ENCODE data around the gene RNF225. TPM values are rescaled to one million over a fixed set of nuclear protein-coding genes. Genes with fewer than 3 reads are reported as not detected.
A peak's percentile ranks its signal among the peaks of the same experiment; 100 is the strongest.

The RNF225 gene
- total and polyA plus RNA-seq, 2 of the 13 experiments (the other 11 are each of a cell fraction or from before 2014, with no cell fraction given): not detected

GRCh38 chr19:58408152-58409009 lies 12.9 kb downstream of the RNF225 start, which contains the start of gene ZNF584 (continued):
- TF ChIP-seq ZNF841 (CRISPR knock-in tag; IDR thresholded peaks at IDR 0.05; ENCODE audit: borderline replicate concordance) (no peak), ZNF572 (CRISPR knock-in tag; IDR thresholded peaks at IDR 0.05) (peak; percentile 79), ARNTL (CRISPR knock-in tag; IDR thresholded peaks at IDR 0.05) (peak; percentile 65; the same call in 1 of the 2 replicates), PCBP2 (optimal IDR thresholded peaks at IDR 0.05; ENCODE audit: low read depth, low read length, poor library complexity, severe bottlenecking) (no peak), KAT2B (IDR thresholded peaks at IDR 0.05; ENCODE audit: borderline replicate concordance, low read depth, low read length) (no peak), ZNF782 (CRISPR knock-in tag; IDR thresholded peaks at IDR 0.05; ENCODE audit: borderline replicate concordance) (peak; percentile 85; the same call in 1 of the 2 replicates), PAXIP1 (CRISPR knock-in tag; conservative IDR thresholded peaks at IDR 0.05) (no peak; the same call in 1 of the 2 replicates), TFDP1 (CRISPR knock-in tag; IDR thresholded peaks at IDR 0.05; ENCODE audit: borderline replicate concordance) (no peak; the same call in 1 of the 2 replicates), ZNF564 (CRISPR knock-in tag; IDR thresholded peaks at IDR 0.05) (0 out of 2 replicates have a peak, but pooled peaks have one; percentile 54), ZNF770 (CRISPR knock-in tag; IDR thresholded peaks at IDR 0.05) (peak; percentile 21; the same call in 1 of the 2 replicates), ZSCAN30 (CRISPR knock-in tag; IDR thresholded peaks at IDR 0.05) (no peak), ZBTB43 (CRISPR knock-in tag; conservative IDR thresholded peaks at IDR 0.05) (no peak), TEAD3 (CRISPR knock-in tag; optimal IDR thresholded peaks at IDR 0.05; ENCODE audit: borderline replicate concordance) (peak; percentile 50), IRX3 (CRISPR knock-in tag; IDR thresholded peaks at IDR 0.05; ENCODE audit: borderline replicate concordance, low read depth) (0 out of 2 replicates have a peak, but pooled peaks have one; percentile 66), ZHX1 (CRISPR knock-in tag; IDR thresholded peaks at IDR 0.05; ENCODE audit: low read depth) (no peak; the same call in 1 of the 2 replicates), ZNF772 (CRISPR knock-in tag; IDR thresholded peaks at IDR 0.05) (no peak), SMARCE1 (IDR thresholded peaks at IDR 0.05; ENCODE audit: borderline replicate concordance) (no peak)
